H1 (cell line): ENCODE measurements around the gene PIGU. TPM values are rescaled to one million over a fixed set of nuclear protein-coding genes. Genes with fewer than 3 reads are reported as not detected.

Experiments
- CTCF ChIA-PET: fragments of 300-600 bp; sonication (Branson Sonifier 250); formaldehyde crosslinking; loops from one replicate; lab custom pipeline; 2021; ENCODE audit not compliant: partially characterized antibody; lab: Charles Lee
- POLR2A ChIA-PET: fragments of 300-600 bp; sonication (Branson Sonifier 250); formaldehyde crosslinking; loops from one replicate; lab custom pipeline; 2021; ENCODE audit warnings: inconsistent platforms; ENCODE audit not compliant: partially characterized antibody; lab: Charles Lee
- DNase-seq, 2 experiments: peaks; one replicate each; pipeline versions ENCODE4 v3.0.0 to v3.0.0-alpha.2; 2010 to 2022; ENCODE audit warnings: low spot score in 2 of 2, low read depth in 1 of 2, mixed read lengths in 1 of 2
- FAIRE-seq: peaks from 2 replicates; lab custom pipeline; 2011; peaks lifted over from hg19 to GRCh38; lab: Jason Lieb, UNC
- H2AFZ ChIP-seq: 2 replicates; pipeline ENCODE4 v1.8.1; 2012; ENCODE audit warnings: low read length, inconsistent platforms
- H2AK5ac ChIP-seq: 2 replicates; pipeline ENCODE4 v1.6.1; 2013; ENCODE audit warnings: low read depth, low read length
- H2BK120ac ChIP-seq: replicated peaks from 2 replicates; pipeline ENCODE3; 2013; ENCODE audit warnings: low read depth, low read length, inconsistent platforms
- H2BK12ac ChIP-seq: 2 replicates; pipeline ENCODE4 v1.6.1; 2013; ENCODE audit warnings: low read depth, low read length
- H2BK15ac ChIP-seq: 2 replicates; pipeline ENCODE4 v1.6.1; 2013; ENCODE audit warnings: low read length
- H2BK20ac ChIP-seq: 2 replicates; pipeline ENCODE4 v1.6.1; 2013; ENCODE audit warnings: low read length
- H2BK5ac ChIP-seq: 2 replicates; pipeline ENCODE4 v1.6.1; 2013; ENCODE audit warnings: low read depth, low read length
- H3K14ac ChIP-seq: 2 replicates; pipeline ENCODE4 v1.6.1; 2013; ENCODE audit warnings: inconsistent platforms; ENCODE audit not compliant: insufficient read length
- H3K18ac ChIP-seq: 2 replicates; pipeline ENCODE4 v1.6.1; 2013; ENCODE audit warnings: low read length; ENCODE audit errors: extremely low read depth
- H3K23ac ChIP-seq: 2 replicates; pipeline ENCODE4 v1.6.1; 2013; ENCODE audit warnings: inconsistent platforms; ENCODE audit not compliant: insufficient read length
- H3K23me2 ChIP-seq: 2 replicates; pipeline ENCODE4 v1.6.1; 2013; ENCODE audit warnings: low read depth, low read length
- H3K27ac ChIP-seq: 2 replicates; pipeline ENCODE4 v1.6.1; 2011; ENCODE audit warnings: low read depth, low read length, inconsistent platforms
- H3K27me3 ChIP-seq, 4 experiments: replicated peaks in 1 of 4; 1 replicate in 1 of 4; 2 replicates in 3 of 4; pipeline versions ENCODE4 v1.6.1 to v1.8.1; 2011 to 2013; ENCODE audit warnings: low read length in 3 of 4, mild to moderate bottlenecking in 3 of 4, inconsistent platforms in 2 of 4, mixed read lengths in 2 of 4, moderate library complexity in 1 of 4; ENCODE audit not compliant: control insufficient read depth in 3 of 4, insufficient read depth in 3 of 4; ENCODE audit errors: extremely low read depth in 1 of 4
- H3K36me3 ChIP-seq, 4 experiments: 2 replicates each; pipeline versions ENCODE4 v1.6.1 to v1.8.1; 2011 to 2013; ENCODE audit warnings: mild to moderate bottlenecking in 4 of 4, low read length in 3 of 4, moderate library complexity in 2 of 4, control low read depth in 1 of 4, inconsistent platforms in 1 of 4; ENCODE audit not compliant: insufficient read depth in 4 of 4, control insufficient read depth in 2 of 4
- H3K4ac ChIP-seq: replicated peaks from 2 replicates; pipeline ENCODE3; 2013; ENCODE audit warnings: low read length, low read depth, mixed read lengths, inconsistent platforms; ENCODE audit not compliant: insufficient read length
- H3K4me1 ChIP-seq, 4 experiments: replicated peaks in 1 of 4; 1 replicate in 1 of 4; 2 replicates in 3 of 4; pipeline versions ENCODE4 v1.6.1 to v1.8.1; 2011 to 2013; ENCODE audit warnings: low read length in 3 of 4, inconsistent platforms in 2 of 4, mixed read lengths in 1 of 4; ENCODE audit not compliant: insufficient read depth in 4 of 4, control insufficient read depth in 3 of 4
- H3K4me2 ChIP-seq, 2 experiments: 2 replicates each; pipeline versions ENCODE4 v1.6.1 to v1.8.1; 2011 to 2013; ENCODE audit warnings: low read depth in 2 of 2, low read length in 2 of 2, control low read depth in 1 of 2, inconsistent platforms in 1 of 2, mild to moderate bottlenecking in 1 of 2; ENCODE audit not compliant: insufficient read depth in 1 of 2
- H3K4me3 ChIP-seq, 4 experiments: fragments of 200-600, 300-600 bp in 1 of 4; sonication (generic), shearing (Covaris generic), sonication (Bioruptor Twin) in 1 of 4; 2 replicates each; pipeline versions ENCODE4 v1.5.1 to v1.8.1; 2011 to 2016; ENCODE audit warnings: low read length in 4 of 4, low read depth in 3 of 4, control low read depth in 2 of 4, inconsistent platforms in 2 of 4, mild to moderate bottlenecking in 2 of 4, mixed read lengths in 1 of 4, moderate library complexity in 1 of 4; ENCODE audit not compliant: insufficient read depth in 2 of 4; ENCODE audit errors: extremely low read depth in 1 of 4
- H3K56ac ChIP-seq: replicated peaks from 2 replicates; pipeline ENCODE3; 2013; ENCODE audit warnings: low read depth, mild to moderate bottlenecking, mixed read lengths, low read length, inconsistent platforms; ENCODE audit not compliant: insufficient read length
- H3K79me1 ChIP-seq: 2 replicates; pipeline ENCODE4 v1.6.1; 2013; ENCODE audit warnings: low read depth, low read length, control low read depth
- H3K79me2 ChIP-seq, 2 experiments: 2 replicates each; pipeline versions ENCODE4 v1.6.1 to v1.8.1; 2012 to 2013; ENCODE audit warnings: low read length in 2 of 2, mild to moderate bottlenecking in 2 of 2, inconsistent platforms in 1 of 2; ENCODE audit not compliant: insufficient read depth in 2 of 2, control insufficient read depth in 1 of 2
- H3K9ac ChIP-seq, 4 experiments: replicated peaks in 1 of 4; 1 replicate in 1 of 4; 2 replicates in 3 of 4; pipeline versions ENCODE4 v1.6.1 to v1.8.1; 2011 to 2013; ENCODE audit warnings: low read depth in 3 of 4, low read length in 3 of 4, control low read depth in 2 of 4, mild to moderate bottlenecking in 2 of 4, moderate library complexity in 2 of 4, inconsistent platforms in 1 of 4; ENCODE audit errors: extremely low read depth in 1 of 4
- H3K9me3 ChIP-seq, 2 experiments: 2 replicates each; pipeline versions ENCODE4 v1.6.1 to v1.8.1; 2012 to 2013; ENCODE audit warnings: mild to moderate bottlenecking in 2 of 2, moderate library complexity in 2 of 2, control low read depth in 1 of 2, inconsistent platforms in 1 of 2, low read depth in 1 of 2, low read length in 1 of 2, mixed read lengths in 1 of 2; ENCODE audit not compliant: insufficient read depth in 2 of 2
- H4K20me1 ChIP-seq, 2 experiments: replicated peaks in 1 of 2; 2 replicates each; pipeline versions ENCODE3 to v1.8.1; 2011 to 2013; ENCODE audit warnings: inconsistent platforms in 2 of 2, low read length in 2 of 2, mild to moderate bottlenecking in 1 of 2; ENCODE audit not compliant: insufficient read depth in 2 of 2, control insufficient read depth in 1 of 2
- H4K5ac ChIP-seq: 2 replicates; pipeline ENCODE4 v1.6.1; 2013; ENCODE audit warnings: low read length, low read depth, mixed read lengths, inconsistent platforms; ENCODE audit not compliant: insufficient read length
- H4K8ac ChIP-seq: 2 replicates; pipeline ENCODE4 v1.8.0; 2013; ENCODE audit warnings: mild to moderate bottlenecking, moderate library complexity, low read length, inconsistent platforms; ENCODE audit not compliant: insufficient read depth; ENCODE audit errors: extremely low read depth
- H4K91ac ChIP-seq: replicated peaks from 2 replicates; pipeline ENCODE3; 2013; ENCODE audit warnings: low read length, mixed read lengths, inconsistent platforms; ENCODE audit not compliant: insufficient read length
- GABPA ChIP-seq: IDR thresholded peaks from 2 replicates; pipeline ENCODE4 v1.6.1; 2011; ENCODE audit warnings: mild to moderate bottlenecking, low read length, moderate library complexity, borderline replicate concordance; ENCODE audit not compliant: insufficient read depth
- GTF2F1 ChIP-seq: IDR thresholded peaks from 2 replicates; pipeline ENCODE4 v1.6.1; 2012; ENCODE audit warnings: low read depth, low read length, improper control_type of control experiment, borderline replicate concordance
- HDAC2 ChIP-seq, 2 experiments: fragments of 300-600 bp in 1 of 2; sonication (generic) in 1 of 2; IDR thresholded peaks; 2 replicates each; pipeline ENCODE4 v1.6.1; 2011 to 2012; ENCODE audit warnings: low read depth in 2 of 2, low read length in 2 of 2, mild to moderate bottlenecking in 2 of 2, moderate library complexity in 2 of 2, borderline replicate concordance in 1 of 2, inconsistent platforms in 1 of 2
- HDAC6 ChIP-seq: IDR thresholded peaks from one replicate; pipeline ENCODE4 v1.7.1; 2012; ENCODE audit warnings: low read depth, mild to moderate bottlenecking, inconsistent platforms, low read length, moderate library complexity
- JUND ChIP-seq: IDR thresholded peaks from 2 replicates; pipeline ENCODE4 v1.6.1; 2011; ENCODE audit warnings: mild to moderate bottlenecking, improper control_type of control experiment, low read length
- PHF8 ChIP-seq: fragments of 200-600 bp; sonication (generic); conservative IDR thresholded peaks from 2 replicates; pipeline ENCODE4 v1.7.1; 2012; ENCODE audit warnings: low read depth, mild to moderate bottlenecking, inconsistent platforms, low read length, moderate library complexity
- RAD21 ChIP-seq, 2 experiments: IDR thresholded peaks in 1 of 2; conservative IDR thresholded peaks in 1 of 2; 2 replicates each; pipeline ENCODE4 v1.6.1; 2011; ENCODE audit warnings: low read depth in 2 of 2, low read length in 2 of 2, improper control_type of control experiment in 1 of 2, inconsistent platforms in 1 of 2, mild to moderate bottlenecking in 1 of 2, moderate library complexity in 1 of 2
- RBBP5 ChIP-seq: IDR thresholded peaks from 2 replicates; pipeline ENCODE4 v1.7.1; 2012; ENCODE audit warnings: low read depth, mild to moderate bottlenecking, inconsistent platforms, low read length, moderate library complexity, borderline replicate concordance
- SAP30 ChIP-seq: fragments of 300-600 bp; sonication (generic); IDR thresholded peaks from 2 replicates; pipeline ENCODE4 v1.7.1; 2012; ENCODE audit warnings: low read length, moderate library complexity, mild to moderate bottlenecking, inconsistent platforms; ENCODE audit not compliant: insufficient read depth, insufficient replicate concordance
- SIRT6 ChIP-seq: IDR thresholded peaks from one replicate; pipeline ENCODE4 v1.7.1; 2012; ENCODE audit warnings: low read length, inconsistent platforms
- SP1 ChIP-seq: IDR thresholded peaks from 2 replicates; pipeline ENCODE4 v1.6.1; 2011; ENCODE audit warnings: low read depth, low read length
- TAF7 ChIP-seq: optimal IDR thresholded peaks from 2 replicates; pipeline ENCODE3; 2011; ENCODE audit warnings: low read depth, mild to moderate bottlenecking, inconsistent platforms, low read length, moderate library complexity, borderline replicate concordance
- WGBS, 2 experiments: shearing (Covaris generic) in 1 of 2; methylation state at CpG; one replicate each; pipeline versions ENCODE4 v1.1.6 to v1.1.7; 2013 to 2015; ENCODE audit warnings: low lambda C conversion rate in 2 of 2, mixed read lengths in 2 of 2, inconsistent platforms in 1 of 2, low coverage in 1 of 2, missing lambda C conversion rate in 1 of 2; ENCODE audit not compliant: insufficient replicate concordance in 2 of 2, insufficient coverage in 1 of 2, insufficient read length in 1 of 2; ENCODE audit errors: extremely low coverage in 1 of 2, missing lambda C conversion rate in 1 of 2; 5-methylcytosine and 5-hydroxymethylcytosine counted together
- polyA plus RNA-seq, 7 experiments: library from polyadenylated mRNA; depleted of rRNA in 3 of 7; stranded (reverse) in 5 of 7; unstranded in 2 of 7; fragments of >200 nt in 5 of 7; fragments of 200-250 nt in 2 of 7; gene quantifications; 1 replicate in 5 of 7; 2 replicates in 1 of 7; 4 replicates in 1 of 7; pipeline versions ENCODE4 v1.2.1 to v1.2.3, GENCODE V29; 2011 to 2013; ENCODE audit warnings: missing spikeins in 2 of 7, mixed read lengths in 2 of 7
- total RNA-seq: library from RNA; stranded (reverse); fragmentation: NEBNext Ultra II Directional; extraction: Animal tissue kit (Norgen Biotek cat#: 25700); gene quantifications from 2 replicates; pipeline ENCODE4 v1.2.1, GENCODE V29; 2021

The PIGU gene
- total and polyA plus RNA-seq, 2 of the 8 experiments (the other 6 are each of a cell fraction or from before 2014, with no cell fraction given): 28.3 to 117 TPM

DNA sequence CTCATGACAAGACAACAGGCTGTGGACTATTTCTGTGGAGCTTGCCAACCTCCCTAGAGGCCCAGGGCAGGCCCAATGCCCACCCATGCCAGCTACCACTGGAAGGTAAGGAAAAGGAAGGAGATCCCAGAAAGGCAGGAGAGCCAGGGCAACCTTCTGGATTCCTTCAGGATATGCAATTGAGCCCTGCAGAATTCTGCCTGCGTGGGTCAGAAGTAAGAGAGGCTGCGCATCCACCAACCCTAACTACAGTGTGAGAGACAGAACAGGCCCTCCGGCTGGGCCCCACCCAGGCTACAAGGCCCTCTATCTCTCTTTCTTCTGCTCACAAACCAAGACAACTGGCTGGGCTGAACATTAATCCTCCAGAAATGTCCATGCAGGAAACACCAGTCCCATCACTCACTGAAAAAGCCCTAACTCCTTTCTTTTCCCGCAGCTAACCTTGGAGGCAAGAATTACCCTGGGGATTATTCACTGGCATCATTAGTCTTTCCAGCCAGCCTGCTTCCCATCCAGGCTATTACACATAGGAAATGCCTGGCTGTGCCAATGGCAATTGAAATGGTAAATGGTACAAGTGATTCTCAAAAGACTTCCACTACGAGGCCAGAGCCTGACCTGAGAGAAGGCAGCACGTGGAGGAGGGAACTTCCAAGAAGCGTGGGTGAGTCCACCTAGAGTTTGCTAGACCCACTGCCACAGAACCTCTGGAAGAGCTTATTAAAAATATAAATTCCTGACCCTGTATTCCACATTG, 103.2 kb downstream of the PIGU start:
- Histone ChIP-seq H2BK15ac (no peak overlapping the region), H3K4me2 (no peak overlapping the region), H3K4me1 (no peaks in the 10 kb centered on the region), H3K4me3 (no peak overlapping the region), H3K14ac (no peak overlapping the region), H4K20me1 (no peaks in the 10 kb centered on the region), H3K18ac (no peak overlapping the region), H3K23ac (no peak overlapping the region), H3K79me2 (no peaks in the 10 kb centered on the region), H3K27ac (no peak overlapping the region), H2BK20ac (no peak overlapping the region), H2AFZ (no peak overlapping the region), H3K79me1 (no peaks in the 10 kb centered on the region), H4K8ac (no peak overlapping the region), H3K36me3 (peaks cover 0 to 3% (median 0%) of the 10 kb centered on the region in 4 experiments; a peak in 1 of 8 replicates), H2BK12ac (no peak overlapping the region), H2BK5ac (no peak overlapping the region), H4K5ac (no peak overlapping the region), H3K23me2 (no peaks in the 10 kb centered on the region), H2BK120ac (no peak overlapping the region), H2AK5ac (no peak overlapping the region), H4K91ac (no peak overlapping the region), H3K9ac (no peak overlapping the region), H3K9me3 (no peaks in the 10 kb centered on the region), H3K4ac (no peak overlapping the region), H3K27me3 (no peaks in the 10 kb centered on the region), H3K56ac (no peak overlapping the region)
- FAIRE-seq: no peak
- 92% methylated on average over 7 of the region's 7 CpGs; no CpG with 5 or more reads in 1 of the 2 experiments for WGBS, 2 experiments
- no peak for DNase-seq
- ChIA-PET CTCF (interaction anchor here (0.6 to 1.6 kb wide), 2 partner anchors 194 to 1540 kb away, joined by 4 to 5 read pairs; no protein-coding TSS in a partner anchor), POLR2A (no interaction called here)
- TF ChIP-seq SIRT6 (no peak), JUND (no peak), SP1 (no peak), HDAC2 (IDR thresholded peaks at IDR 0.05; ENCODE audit: borderline replicate concordance in 1 of 2, low read depth in 2 of 2, low read length in 2 of 2) (no peak), SAP30 (no peak), PHF8 (no peak), TAF7 (no peak), RAD21 (IDR thresholded peaks at IDR 0.05 in 1 of 2, conservative IDR thresholded peaks at IDR 0.05 in 1 of 2; ENCODE audit: low read depth in 2 of 2, low read length in 2 of 2) (no peak), HDAC6 (no peak), RBBP5 (no peak), GABPA (no peak), GTF2F1 (no peak)
